Ureter (tissue), 1 donor: ENCODE data around the gene IL12RB2. TPM values are rescaled to one million over a fixed set of nuclear protein-coding genes. Genes with fewer than 3 reads are reported as not detected.
A peak's percentile ranks its signal among the peaks of the same experiment; 100 is the strongest.
"Not testable (repeated sequence)": the region's sequence is repeated elsewhere in the genome, so short reads cannot be mapped to it uniquely, and the experiment has no call there.

Experiments used
- DNase-seq: peaks from one replicate; pipeline ENCODE4 v3.0.0-alpha.2; 2020; ENCODE audit warnings: low spot score
- total RNA-seq: library from RNA; stranded (reverse); gene quantifications from one replicate; pipeline ENCODE4 v1.2.4, GENCODE V29; 2023
- donor health status: DM: yes; HTN: yes; CAD: no.

The IL12RB2 gene
- total RNA-seq, 1 donor from 2014 or later: 0.60 TPM

DNA sequence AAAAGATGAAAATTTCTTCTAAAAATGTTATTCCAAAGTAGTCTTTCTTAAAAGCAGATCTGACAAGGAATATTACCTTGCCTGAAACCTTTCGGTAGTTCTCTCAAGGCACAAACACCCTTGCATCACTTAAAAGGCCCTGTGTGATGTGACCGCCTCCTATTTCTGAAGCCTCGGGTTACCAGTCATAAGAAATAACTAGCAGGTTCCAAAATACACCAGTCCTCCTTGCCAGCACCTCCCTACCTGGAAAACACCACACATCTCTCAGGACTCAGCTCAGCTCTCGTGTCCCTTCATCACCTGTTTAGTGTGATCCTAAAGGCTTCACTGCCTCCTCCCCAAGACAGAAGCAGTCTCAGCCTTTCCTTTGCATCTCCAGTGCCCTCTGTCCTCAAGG, 86.9 kb downstream of the IL12RB2 start:
- DNase-seq: no peak

- no peak for DNase-seq
Observed at GRCh38 chr1:67399199-67399993, 91.7 kb downstream of the IL12RB2 start.

DNA sequence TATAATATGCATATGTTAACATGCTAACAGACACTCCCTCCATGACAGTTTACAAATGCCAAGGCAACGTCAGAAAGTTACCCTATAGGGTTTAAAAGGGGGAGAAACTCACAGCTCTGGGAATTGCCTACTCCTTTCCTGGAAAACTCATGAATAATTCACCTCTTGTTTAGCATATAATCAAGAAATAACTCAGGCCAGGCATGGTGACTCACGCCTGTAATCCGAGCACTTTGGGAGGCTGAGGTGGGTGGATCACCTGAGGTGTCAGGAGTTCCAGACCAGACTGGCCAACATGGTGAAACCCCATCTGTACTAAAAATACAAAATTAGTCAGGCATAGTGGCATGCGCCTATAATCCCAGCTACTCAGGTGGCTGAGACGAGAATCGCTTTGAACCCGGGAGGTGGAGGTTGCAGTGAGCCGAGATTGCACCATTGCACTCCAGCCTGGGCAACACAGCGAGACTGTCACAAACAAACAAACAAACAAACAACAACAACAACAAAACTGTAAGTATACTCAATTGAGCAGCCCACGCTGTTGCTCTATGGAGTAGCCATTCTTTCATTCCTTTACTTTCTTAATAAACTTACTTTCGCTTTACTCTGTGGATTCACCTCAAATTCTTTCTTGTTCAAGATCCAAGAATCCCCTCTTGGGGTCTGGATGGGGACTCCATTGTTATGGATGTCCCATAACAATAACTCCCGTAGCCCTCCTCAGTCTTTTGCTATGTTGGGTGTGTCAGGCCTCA, 92.5 kb downstream of the IL12RB2 start:
- DNase-seq: not testable (repeated sequence)

DNA sequence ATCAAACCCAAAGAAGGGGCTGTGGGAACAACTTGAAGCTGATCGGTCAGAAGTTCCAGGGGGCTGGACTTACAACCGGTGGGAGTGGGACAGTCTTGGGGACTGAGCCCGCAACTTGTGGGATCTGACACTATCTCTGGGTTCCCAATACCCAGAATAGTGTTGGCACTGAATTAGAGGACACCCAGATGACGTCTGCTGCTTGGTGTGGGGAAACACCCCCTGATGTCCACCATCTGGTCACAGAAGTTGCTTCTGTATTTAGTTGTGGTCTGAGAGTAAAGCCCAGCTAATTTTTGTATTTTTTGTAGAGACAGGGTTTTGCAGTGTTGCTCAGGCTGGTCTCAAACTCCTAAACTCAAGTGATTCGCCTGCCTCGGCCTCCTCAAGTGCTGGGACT, 93.8 kb downstream of the IL12RB2 start:
- no peak for DNase-seq

DNA sequence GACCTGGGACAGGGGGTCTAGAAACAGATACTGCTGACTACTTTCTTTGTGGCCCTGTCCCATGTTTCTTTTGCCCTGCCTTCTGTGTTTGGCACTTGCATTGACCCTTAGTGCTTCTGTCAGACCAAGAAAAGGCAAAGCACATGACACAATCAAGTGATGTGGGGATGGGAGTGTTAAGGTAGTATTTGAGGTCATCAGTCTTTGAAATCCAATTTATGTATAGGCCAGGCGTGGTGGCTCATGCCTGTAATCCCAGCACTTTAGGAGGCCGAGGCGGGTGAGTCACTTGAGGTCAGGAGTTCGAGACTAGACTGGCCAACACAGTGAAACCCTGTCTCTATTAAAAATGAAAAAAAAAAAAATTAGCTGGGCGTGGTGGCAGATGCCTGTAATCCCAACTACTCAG, 96.5 kb downstream of the IL12RB2 start:
- DNase-seq: no peak

DNA sequence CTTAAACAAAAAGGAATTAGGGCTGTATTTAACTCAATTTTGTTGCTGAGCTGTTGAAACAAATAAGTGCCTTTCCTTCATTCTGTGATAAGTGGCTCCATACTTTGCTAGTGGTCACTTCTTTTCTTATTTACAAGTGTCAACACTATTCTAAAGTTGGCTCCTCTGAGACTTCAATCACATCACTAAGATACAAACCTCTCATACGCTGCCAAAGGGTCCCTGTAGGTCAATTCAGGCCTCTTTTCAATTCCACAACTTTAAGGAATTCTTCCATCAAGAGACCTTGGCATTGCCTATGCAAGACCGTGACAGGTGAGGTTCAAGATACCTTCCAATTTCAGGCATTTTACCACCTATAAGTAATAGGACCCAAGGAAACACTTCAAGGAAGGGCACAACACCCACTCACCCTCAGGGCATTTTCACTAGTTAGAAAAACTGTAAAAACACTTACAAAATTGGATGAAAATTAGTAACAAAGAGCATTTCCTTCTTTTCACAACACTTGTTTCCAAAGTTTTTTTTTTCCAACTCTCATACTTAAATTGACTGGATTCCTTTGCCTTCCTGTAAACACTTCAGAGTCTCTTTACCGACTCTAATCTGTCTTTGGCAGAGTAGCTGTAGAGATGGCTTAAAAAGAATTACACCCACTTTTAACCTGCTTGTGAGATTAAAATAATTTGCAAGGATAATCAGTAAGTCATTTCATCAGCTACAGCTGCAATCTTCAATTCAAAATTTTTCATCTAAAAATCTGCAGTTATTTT, 98.0 kb downstream of the IL12RB2 start:
- DNase-seq: no peak

- DNase-seq: no peak
Observed at GRCh38 chr1:67407498-67407897, 99.8 kb downstream of the IL12RB2 start.

GRCh38 chr1:67408148-67408547, 100.5 kb downstream of the IL12RB2 start:
- DNase-seq: no peak

GRCh38 chr1:67413101-67413500, 105.4 kb downstream of the IL12RB2 start:
- not testable (repeated sequence) for DNase-seq

- DNase-seq: no peak
Observed at GRCh38 chr1:67414574-67414973, 106.9 kb downstream of the IL12RB2 start.

DNA sequence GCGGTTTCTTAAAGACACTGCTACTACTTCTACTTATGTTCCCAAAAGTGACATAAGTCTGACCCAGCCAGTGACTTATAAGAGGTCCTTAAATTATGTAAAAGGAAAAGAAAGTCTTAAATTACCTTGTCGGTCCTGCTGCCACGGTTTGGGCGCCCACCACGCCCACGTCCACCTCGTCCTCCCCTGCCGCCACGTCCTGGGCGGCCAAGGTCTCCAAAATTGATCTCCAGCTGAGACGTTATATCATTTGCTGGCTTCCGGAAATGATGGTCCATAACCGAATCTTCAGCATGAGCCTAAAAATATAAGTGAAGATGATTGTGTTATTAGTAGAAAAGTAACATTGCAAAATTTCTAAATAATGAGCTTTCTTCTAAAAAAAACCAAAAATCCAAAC, 107.4 kb downstream of the IL12RB2 start:
- no peak for DNase-seq

- not testable (repeated sequence) for DNase-seq
Observed at GRCh38 chr1:67417733-67418132, 110.1 kb downstream of the IL12RB2 start.

DNA sequence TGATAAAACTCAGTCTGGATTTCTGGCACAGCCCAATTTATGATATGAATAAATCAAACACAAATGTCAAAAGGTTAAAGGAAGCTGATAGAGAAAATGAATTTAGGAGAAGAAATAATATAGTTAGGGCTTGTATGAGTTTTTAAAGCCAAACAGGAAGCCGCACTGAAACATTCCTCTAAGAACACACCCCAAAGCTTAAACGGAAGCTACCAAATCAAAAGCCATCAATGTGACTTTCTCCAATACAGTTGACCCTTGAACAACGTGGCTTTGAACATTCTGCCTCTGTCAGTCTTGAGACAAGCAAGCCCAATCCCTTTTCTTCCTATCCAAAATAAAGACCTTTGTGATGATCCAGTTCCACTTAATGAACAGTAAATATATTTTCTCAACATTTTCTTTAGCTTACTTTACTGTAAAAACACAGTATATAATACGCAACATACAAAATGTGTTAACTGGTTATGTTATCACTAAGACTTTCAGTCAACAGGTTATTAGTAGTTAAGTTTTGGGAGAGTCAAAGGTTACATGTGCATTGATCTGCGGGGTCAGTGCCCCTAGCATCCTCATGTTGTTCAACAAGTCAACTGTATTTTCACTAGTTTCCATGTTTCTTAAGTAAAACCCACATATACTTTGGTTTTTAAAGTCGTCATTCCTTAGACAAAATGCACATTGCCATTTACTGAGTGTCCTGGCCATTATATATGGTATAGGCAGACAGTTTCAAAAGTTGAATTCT, 111.3 kb downstream of the IL12RB2 start:
- DNase-seq: no peak

- DNase-seq: no peak
Observed at GRCh38 chr1:67420835-67421492, 113.3 kb downstream of the IL12RB2 start.

- DNase-seq: no peak
Observed at GRCh38 chr1:67427465-67427864, 119.8 kb downstream of the IL12RB2 start.

GRCh38 chr1:67427947-67428346, 120.3 kb downstream of the IL12RB2 start:
- DNase-seq: no peak

DNA sequence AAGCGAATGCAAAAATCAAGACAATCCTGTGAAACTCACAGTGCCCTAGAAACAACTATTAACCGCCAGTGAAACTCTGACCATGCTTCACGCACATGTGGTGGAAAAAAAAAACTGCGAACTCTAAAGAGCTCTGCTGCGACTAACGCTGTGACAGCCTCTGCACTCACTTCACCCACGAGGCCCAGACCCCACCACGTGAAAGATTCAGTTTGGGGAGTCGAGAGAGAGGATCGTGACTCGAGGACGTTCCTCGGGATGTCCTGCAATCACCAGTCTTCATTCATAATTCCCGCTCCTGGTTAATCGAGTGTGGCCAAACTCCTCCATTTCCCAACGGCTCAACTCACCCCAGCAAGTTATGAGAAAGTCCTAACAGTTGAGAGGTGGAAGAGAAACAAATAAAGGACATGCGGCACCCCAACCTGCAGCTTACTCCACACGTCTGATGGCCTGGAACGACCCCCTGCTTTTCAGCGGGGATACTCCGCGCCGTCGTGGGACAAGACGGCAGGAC, 121.4 kb downstream of the IL12RB2 start:
- no peak for DNase-seq

DNA sequence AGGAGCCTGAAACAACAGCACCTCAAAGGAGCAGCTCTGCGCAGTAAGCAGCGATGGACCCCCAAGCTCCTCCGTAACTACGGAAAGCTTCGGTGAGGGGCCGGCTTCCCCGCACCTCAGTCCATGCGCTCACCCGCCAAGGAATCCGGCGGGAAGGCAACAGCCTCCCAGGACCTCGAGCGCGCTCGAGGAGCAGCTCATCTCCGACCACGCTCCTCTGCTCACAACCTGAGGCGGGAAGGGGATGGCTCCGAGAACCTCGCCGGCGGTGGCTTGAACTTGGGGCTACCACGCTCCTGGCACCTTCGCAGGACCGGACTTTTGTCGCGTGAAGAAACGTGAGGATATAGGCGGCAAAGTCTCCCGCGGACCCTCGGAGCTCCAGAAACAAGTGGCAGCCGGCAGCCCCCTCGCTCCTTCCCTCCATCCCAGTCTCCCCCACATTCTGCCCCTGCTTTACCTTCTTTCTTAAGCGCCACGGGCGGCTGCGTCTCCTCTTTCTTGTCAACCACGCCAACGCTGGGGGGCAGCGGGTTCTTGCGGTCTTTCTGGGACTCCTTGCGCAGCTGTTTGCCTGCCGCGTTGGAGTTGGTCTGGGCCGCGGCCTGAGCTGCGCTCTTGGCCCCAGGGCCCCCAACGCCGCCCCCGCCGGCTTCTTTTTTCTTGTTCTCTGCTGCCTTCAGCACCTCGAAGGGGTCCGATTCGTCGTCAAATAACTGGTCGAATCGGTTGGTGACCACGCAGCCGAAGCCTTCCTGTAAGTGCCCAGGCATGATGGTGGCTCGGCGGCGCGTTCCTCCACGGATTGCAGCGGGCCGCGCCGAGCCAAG, 122.1 kb downstream of the IL12RB2 start:
- DNase-seq: no peak

GRCh38 chr1:67430358-67431155, 122.9 kb downstream of the IL12RB2 start, which contains the start of gene SERBP1:
TSS of gene SERBP1 (minus strand) at chr1:67430402. CDS start at chr1:67430300, 102 bp downstream.
- peak; percentile 95 for DNase-seq
